ENCODE measurements around the gene TP53I11. TPM values are rescaled to one million over a fixed set of nuclear protein-coding genes. Genes with fewer than 3 reads are reported as not detected.

Gene TP53I11
- total and polyA plus RNA-seq, 2 donors, result 10.7 to 35.8 TPM

DNA sequence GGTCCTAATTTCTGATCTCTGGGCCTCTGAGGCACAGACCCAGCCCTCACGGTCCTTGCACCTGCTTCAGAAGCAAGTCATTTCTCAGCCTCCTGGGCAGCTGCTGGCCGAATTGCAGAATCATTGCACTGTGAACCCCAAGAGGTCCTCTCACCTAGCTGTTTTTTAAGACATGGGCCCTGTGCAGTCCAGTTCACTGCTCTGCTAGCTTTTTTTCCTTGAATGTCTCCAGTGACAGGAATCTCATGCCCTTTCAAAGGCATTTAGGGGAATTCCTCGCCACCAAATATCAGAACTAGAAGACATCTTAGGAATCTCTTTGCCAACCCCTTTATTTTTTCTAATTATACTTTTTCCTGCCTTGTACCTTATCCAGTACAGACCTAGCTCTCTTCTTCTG is 35.6 kb upstream of the TP53I11 start:
- Histone ChIP-seq H3K4me3 (ENCODE audit: low read depth, low read length) (no peak overlapping the region), H3K36me3 (ENCODE audit: insufficient read depth) (no peaks in the 10 kb centered on the region), H3K27ac (ENCODE audit: low read depth) (no peak overlapping the region), H3K4me1 (ENCODE audit: insufficient read depth) (no peaks in the 10 kb centered on the region)
- 93% methylated on average over 3 of the region's 3 CpGs for WGBS
- DNase-seq (ENCODE audit: extremely low spot score), result no peak

DNA sequence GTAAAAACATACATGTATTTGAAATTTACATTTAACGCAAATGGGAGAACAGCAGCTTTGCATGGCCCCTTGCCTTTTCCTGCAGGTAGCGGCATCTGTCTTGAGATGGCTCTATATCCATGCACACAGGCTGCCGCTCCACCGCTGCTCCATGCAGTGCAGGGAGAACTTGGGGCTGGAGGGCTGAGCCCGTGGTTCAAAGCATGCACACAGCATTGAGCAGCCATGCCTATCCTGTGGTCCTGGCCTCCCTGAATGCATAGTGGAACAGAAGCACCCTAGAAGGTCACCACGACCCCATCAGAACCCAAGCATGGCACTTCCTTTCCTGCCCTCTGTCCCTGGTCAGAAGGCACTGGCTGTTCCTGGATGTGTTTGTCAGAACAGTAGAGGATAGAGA is 35.0 kb upstream of the TP53I11 start:
- WGBS, result 93% methylated on average over 6 of the region's 6 CpGs
- Histone ChIP-seq H3K36me3 (ENCODE audit: insufficient read depth) (no peaks in the 10 kb centered on the region), H3K4me3 (ENCODE audit: low read depth, low read length) (no peak overlapping the region), H3K4me1 (ENCODE audit: insufficient read depth) (no peaks in the 10 kb centered on the region), H3K27ac (ENCODE audit: low read depth) (no peak overlapping the region)
- DNase-seq (ENCODE audit: extremely low spot score), result no peak

DNA sequence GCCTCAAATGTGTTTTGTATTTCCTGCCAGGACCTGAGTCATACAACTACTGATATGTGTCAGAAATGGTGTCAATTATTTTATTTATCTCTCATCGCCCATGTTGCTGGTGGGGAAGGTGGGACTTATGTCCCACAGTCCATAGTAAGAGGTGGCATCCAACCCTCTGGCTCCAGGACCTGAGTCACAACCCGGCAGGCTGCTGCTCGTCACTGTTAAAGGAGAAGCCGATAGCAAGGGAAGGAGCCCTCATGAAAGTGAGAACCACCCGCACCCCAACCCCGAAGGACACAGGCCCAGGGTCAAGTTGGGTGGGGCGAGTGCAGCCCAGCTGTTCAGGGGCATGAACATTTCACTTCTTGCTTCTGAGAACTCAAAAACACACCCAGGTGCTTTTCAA is 33.1 kb upstream of the TP53I11 start:
- Histone ChIP-seq H3K36me3 (ENCODE audit: insufficient read depth) (no peaks in the 10 kb centered on the region), H3K27ac (ENCODE audit: low read depth) (no peak overlapping the region), H3K4me1 (ENCODE audit: insufficient read depth) (no peaks in the 10 kb centered on the region), H3K4me3 (ENCODE audit: low read depth, low read length) (no peak overlapping the region)
- 82% methylated on average over 7 of the region's 7 CpGs for WGBS
- DNase-seq (ENCODE audit: extremely low spot score), result no peak

DNA sequence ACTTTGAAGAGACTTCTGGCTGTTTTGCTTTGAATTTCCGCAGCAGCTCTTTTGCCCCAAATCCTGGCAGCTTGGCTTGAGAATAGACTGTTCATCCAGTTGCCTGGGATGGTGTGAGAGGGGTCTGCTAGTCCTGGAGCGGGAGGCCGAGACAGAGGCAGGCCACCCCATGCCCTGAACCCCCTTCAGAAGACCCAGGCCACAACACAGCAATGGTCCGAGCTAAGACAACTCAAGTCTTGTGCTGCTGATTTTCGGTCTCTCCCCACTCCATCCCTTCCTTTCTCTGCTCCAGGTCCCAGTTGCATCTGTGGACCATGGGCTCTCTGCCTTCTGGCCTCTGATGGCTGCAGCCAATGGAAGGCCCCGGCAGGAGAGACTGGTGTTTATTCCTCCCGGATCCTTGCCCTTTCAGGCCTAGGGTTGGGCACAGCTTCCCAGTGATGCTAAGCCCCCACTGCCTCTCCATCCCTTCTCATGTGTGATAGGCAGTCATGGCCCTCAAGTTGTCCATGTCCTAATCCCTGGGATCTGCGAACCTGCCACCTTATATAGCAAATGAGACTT is 31.9 kb upstream of the TP53I11 start:
- DNase-seq (ENCODE audit: extremely low spot score), result no peak
- WGBS, result 94% methylated on average over 8 of the region's 8 CpGs

DNA sequence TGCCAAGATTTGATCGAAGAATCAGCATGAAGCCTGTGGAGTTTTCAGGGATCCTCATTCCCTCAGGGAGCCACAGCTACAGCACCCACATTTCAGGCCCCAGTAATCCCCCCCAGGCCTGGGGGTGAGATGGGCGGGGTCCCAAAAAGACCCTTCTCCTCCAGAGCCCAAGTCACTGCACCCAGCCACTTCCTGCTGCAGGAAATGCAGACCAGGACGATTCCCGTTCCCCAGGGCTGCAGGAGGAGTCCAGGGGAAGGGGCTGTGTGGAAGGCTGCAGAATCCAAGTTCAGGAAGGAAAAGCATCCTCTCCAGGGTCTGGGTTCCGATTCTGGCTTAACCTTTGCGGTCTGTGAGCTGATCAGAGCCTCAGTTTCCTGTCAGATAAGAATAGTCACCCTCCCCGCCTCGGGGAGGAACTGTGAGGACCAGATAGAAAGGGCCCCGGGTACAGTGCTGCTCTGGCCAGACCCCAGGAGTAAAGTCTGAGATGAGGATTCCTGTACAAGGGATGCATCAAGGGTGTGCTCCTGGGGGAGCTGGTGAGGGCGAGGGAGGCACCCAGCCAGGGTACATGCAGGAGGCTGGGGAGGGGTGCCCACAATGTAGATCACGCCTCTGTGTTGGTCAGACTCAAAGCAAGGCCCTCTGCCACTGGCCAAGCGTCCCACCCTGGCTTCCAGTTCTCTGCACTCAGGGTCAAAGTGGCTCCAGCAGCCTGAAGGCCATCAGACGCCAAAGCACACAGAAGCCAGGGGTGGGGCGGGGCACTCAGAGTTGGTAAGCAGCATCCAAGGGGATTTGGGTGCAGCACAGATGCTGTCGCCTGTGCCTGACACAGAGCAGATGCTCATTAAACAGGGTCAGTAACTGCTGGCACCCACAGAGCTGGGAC is 30.1 kb upstream of the TP53I11 start:
- no peak for DNase-seq (ENCODE audit: extremely low spot score)
- 79% methylated on average over 15 of the region's 15 CpGs for whole genome bisulfite sequencing
- Histone ChIP-seq H3K36me3 (ENCODE audit: insufficient read depth) (no peaks in the 10 kb centered on the region), H3K27ac (ENCODE audit: low read depth) (no peak overlapping the region), H3K4me1 (ENCODE audit: insufficient read depth) (no peaks in the 10 kb centered on the region), H3K4me3 (ENCODE audit: low read depth, low read length) (no peak overlapping the region)

More for the DNA sequence above, 31.9 kb upstream of the TP53I11 start:
- H3K4me1 ChIP-seq (ENCODE audit: insufficient read depth), result no peaks in the 10 kb centered on the region
- no peak overlapping the region for H3K4me3 ChIP-seq (ENCODE audit: low read depth, low read length)
- H3K27ac ChIP-seq (ENCODE audit: low read depth), result no peak overlapping the region
- H3K36me3 ChIP-seq (ENCODE audit: insufficient read depth), result no peaks in the 10 kb centered on the region

DNA sequence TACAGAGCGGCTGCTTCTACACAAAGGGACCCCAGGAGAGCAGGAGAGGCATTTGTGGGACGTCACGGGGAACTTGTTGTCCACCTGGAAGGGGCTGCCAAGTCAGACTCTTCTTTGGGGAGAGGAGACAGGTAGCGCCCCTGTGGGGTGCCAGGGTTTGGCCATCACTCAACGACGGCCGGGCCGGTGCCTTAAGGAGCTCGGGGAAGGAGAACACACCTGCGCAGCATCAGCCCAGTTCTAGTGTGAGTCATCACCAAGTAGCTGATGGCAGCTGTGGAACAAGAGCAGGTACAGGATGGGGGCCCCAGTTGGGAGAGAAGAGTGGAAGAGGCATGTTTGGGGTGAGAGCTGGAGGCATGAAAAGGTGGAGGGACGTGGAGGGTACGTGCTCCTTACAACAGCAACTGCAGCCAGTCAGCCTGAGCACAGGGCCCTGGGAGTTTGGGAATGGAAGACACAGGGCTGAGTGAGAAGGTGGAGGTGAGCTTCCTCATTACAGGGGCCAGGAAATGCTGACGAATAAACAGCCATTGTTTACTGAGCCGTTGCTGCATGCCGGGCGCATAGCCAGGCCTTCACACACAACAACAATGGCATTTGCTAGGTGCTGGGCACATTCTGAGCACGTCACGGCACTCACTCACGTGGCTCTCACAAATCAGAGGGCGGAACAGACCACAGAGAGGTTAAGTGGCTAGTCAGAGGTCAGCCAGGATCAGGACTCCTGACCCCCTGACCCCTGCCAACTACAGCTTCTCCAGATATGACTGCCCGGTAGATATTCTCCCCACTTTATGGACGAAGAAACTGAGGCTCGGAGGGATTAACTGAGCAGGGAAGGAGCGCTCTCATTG is 29.1 kb upstream of the TP53I11 start:
- H3K27ac ChIP-seq (ENCODE audit: low read depth), result peak overlapping the region; percentile 48
- WGBS, result 76% methylated on average over 24 of the region's 24 CpGs
- H3K4me3 ChIP-seq (ENCODE audit: low read depth, low read length), result no peak overlapping the region
- no peaks in the 10 kb centered on the region for H3K36me3 ChIP-seq (ENCODE audit: insufficient read depth)
- H3K4me1 ChIP-seq (ENCODE audit: insufficient read depth), result no peaks in the 10 kb centered on the region
- peak; percentile 62 for DNase-seq (ENCODE audit: extremely low spot score)

DNA sequence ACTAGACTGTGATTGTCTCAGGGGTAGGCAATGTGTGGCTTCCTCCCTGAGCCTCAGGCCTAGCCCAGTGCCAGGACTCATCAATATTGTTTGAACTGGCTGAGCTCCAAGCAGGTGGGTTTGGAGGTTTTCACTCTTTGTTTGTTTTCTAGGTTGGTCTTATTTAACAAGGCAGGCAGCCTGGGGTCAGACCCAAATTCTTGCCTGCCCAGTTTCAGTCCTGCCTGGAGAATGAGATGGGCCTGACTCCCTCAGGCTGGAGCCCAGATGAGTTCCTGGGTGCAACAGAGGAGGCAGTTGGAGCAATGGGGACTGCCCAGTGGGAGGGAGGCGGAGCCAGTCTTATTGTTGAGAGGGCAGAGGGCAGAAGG is 28.3 kb upstream of the TP53I11 start:
- Histone ChIP-seq H3K36me3 (ENCODE audit: insufficient read depth) (no peaks in the 10 kb centered on the region), H3K27ac (ENCODE audit: low read depth) (peak overlapping the region; percentile 48), H3K4me1 (ENCODE audit: insufficient read depth) (no peaks in the 10 kb centered on the region), H3K4me3 (ENCODE audit: low read depth, low read length) (no peak overlapping the region)
- 88% methylated on average over 1 of the region's 1 CpG for WGBS
- peak; percentile 87 for DNase-seq (ENCODE audit: extremely low spot score)

DNA sequence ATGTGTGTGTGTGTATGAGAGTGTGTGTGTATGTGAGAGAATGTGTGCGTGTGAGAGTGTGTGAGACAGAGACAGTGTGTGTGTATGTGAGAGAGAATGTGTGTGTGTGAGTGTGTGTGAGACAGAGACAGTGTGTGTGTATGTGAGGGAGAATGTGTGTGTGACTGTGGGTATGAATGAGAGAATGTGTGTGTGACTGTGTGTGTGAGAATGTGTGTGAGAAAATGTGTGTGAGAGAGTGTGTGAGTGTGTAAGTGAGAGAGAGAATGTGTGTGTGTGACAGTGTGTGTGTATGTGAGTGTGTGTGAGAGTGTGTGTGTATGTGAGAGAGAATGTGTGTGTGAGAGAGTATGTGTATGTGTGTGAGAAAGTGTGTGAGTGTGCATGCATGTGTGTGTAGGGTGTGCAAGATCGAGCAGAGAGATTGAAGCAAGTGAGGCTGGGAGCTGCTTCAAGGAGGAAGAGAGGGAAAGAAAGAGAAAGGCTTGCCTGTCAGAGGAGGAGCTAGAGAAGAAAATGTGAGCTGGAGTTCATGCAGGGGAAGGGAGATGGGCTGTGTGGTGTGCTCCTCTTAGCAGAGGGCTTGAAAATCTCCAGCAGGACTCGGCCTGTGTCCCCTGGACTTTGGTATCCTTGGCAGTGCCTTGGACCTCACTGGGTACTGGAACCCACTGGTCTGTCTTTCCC is 27.7 kb upstream of the TP53I11 start:
- peak; percentile 25 for DNase-seq (ENCODE audit: extremely low spot score)
- Histone ChIP-seq H3K36me3 (ENCODE audit: insufficient read depth) (no peaks in the 10 kb centered on the region), H3K27ac (ENCODE audit: low read depth) (peak overlapping the region; percentile 75), H3K4me3 (ENCODE audit: low read depth, low read length) (no peak overlapping the region), H3K4me1 (ENCODE audit: insufficient read depth) (no peaks in the 10 kb centered on the region)
- 52% methylated on average over 3 of the region's 3 CpGs for WGBS

DNA sequence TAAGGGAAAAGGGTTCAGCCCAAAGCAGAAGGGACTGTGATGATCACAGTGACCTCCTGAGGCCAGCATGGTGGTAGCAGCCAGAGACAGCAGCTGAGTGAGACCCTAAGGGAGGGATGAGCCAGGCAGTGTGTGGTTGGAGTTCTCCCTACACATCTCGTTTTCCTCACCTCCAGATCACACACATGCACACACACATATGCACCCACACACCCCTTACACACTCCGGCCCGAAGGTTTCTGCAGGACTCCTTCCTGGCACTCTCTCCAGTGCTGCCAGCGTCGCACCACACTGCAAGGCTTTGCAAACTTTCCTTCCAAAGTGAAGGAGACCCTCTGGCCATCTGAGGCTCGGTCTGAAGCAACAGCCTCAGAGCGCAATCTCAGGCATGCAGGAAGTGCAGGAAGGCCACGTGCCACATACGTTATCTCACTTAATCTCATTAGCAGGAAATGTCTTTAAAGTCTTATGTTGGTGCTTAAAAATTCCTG is 26.9 kb upstream of the TP53I11 start:
- DNase-seq (ENCODE audit: extremely low spot score), result no peak
- H3K27ac ChIP-seq (ENCODE audit: low read depth), result no peak overlapping the region
- no peak overlapping the region for H3K4me3 ChIP-seq (ENCODE audit: low read depth, low read length)
- no peaks in the 10 kb centered on the region for H3K4me1 ChIP-seq (ENCODE audit: insufficient read depth)
- H3K36me3 ChIP-seq (ENCODE audit: insufficient read depth), result no peaks in the 10 kb centered on the region
- WGBS, result 35% methylated on average over 9 of the region's 9 CpGs

DNA sequence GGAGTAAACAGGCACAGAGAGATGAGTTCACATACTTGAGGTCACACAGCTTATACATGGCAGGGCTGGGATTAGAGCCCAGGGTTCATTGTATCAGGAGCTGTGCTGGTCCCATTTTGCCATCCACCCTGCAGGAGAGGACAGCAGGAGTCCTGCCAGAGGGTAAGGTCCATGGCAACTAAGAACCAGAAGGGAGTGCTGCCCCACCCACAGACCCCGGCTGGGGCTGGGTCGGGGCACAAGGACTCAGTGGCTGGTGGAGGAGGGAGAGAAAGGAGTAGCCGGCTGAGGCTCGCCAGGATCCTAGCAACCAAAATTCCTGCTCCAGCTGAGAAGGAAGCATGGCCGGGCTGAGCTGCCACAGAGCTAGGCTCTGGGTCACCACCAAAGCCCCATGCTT is 25.9 kb upstream of the TP53I11 start:
- Histone ChIP-seq H3K4me3 (ENCODE audit: low read depth, low read length) (no peak overlapping the region), H3K4me1 (ENCODE audit: insufficient read depth) (no peaks in the 10 kb centered on the region), H3K27ac (ENCODE audit: low read depth) (no peak overlapping the region), H3K36me3 (ENCODE audit: insufficient read depth) (no peaks in the 10 kb centered on the region)
- WGBS, result 83% methylated on average over 5 of the region's 5 CpGs
- no peak for DNase-seq (ENCODE audit: extremely low spot score)

DNA sequence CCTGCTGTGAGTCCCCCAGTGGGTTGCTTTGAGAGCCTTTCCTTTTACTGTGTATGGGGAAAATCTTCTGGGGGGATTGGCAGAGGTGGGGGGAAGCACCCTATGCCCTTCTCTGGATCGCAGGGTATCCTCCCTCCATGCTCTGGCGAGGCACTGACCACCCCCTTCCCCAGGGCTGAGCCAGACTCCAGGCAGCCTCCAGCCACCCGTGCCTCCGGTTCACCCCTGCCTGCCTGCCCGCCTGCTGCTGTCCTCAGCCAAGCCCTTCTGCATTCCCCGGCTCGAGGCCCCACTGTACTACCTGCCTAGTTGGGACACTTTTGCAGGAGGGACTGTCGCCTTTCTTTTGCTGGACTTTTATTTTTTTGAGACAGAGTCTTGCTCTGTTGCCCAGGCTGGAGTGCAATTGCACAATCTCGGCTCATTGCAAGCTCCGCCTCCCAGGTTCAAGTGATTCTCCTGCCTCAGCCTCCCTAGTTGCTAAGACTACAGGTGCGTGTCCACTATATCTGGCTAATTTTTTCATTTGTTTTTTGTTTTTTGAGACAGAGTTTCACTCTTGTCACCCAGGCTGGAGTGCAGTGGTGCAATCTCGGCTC is 23.8 kb upstream of the TP53I11 start:
- no peak overlapping the region for H3K27ac ChIP-seq (ENCODE audit: low read depth)
- no peak for DNase-seq (ENCODE audit: extremely low spot score)
- H3K36me3 ChIP-seq (ENCODE audit: insufficient read depth), result no peaks in the 10 kb centered on the region
- WGBS, result 94% methylated on average over 12 of the region's 12 CpGs
- H3K4me3 ChIP-seq (ENCODE audit: low read depth, low read length), result no peak overlapping the region
- no peaks in the 10 kb centered on the region for H3K4me1 ChIP-seq (ENCODE audit: insufficient read depth)

DNA sequence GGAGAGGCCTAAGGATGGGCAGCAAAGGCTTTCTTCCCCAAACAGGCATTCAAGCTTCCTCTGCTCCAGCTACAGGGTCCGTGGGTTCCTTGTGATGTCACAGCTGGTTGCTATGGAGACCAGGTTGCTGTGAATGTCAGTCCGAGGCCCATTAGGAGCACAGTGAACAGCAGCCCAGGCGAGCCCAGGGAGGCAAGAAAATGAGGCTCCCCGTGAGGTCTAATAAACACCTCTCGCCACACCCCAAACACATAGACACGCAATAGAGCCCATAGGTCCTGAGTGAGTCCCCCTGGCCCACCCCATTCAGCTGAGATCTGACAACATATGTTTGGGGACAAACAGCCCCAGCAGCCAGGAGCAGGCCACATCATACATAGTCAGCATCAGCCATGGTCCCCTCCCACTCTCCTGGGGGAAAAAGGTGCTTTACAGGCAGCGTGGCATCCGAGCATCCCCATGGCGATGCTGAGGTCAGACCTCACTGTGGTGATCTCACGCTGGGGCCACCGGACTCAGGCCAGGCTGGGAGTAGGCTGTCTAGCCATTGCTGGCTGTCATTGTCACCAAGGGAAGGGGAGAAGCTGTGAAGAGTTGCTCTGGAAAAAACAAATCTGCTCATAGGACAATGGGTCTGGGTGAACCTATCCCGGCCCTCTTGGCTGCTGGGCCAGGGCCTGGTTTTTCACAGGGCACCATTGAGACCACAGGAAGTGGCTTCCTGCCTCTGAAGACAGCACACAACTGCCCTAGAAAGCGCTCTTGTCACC is 23.1 kb upstream of the TP53I11 start:
- Histone ChIP-seq H3K4me1 (ENCODE audit: insufficient read depth) (no peaks in the 10 kb centered on the region), H3K27ac (ENCODE audit: low read depth) (no peak overlapping the region), H3K36me3 (ENCODE audit: insufficient read depth) (no peaks in the 10 kb centered on the region), H3K4me3 (ENCODE audit: low read depth, low read length) (no peak overlapping the region)
- 85% methylated on average over 13 of the region's 13 CpGs for WGBS
- no peak for DNase-seq (ENCODE audit: extremely low spot score)

All from urinary bladder (tissue), 4 donors.